ENCODE results near the gene ZFPM1. TPM values are rescaled to one million over a fixed set of nuclear protein-coding genes. Genes with fewer than 3 reads are reported as not detected.

ZFPM1 gene
- total RNA-seq, 6 experiments from 2014 or later: 4.5 to 6.4 (median 5.1) TPM

- H3K4me1 Mint-ChIP-seq (ENCODE audit: low read depth): no peaks in the 10 kb centered on the region
- H3K4me3 Mint-ChIP-seq: no peak overlapping the region
- TF ChIP-seq, protein P1, sequence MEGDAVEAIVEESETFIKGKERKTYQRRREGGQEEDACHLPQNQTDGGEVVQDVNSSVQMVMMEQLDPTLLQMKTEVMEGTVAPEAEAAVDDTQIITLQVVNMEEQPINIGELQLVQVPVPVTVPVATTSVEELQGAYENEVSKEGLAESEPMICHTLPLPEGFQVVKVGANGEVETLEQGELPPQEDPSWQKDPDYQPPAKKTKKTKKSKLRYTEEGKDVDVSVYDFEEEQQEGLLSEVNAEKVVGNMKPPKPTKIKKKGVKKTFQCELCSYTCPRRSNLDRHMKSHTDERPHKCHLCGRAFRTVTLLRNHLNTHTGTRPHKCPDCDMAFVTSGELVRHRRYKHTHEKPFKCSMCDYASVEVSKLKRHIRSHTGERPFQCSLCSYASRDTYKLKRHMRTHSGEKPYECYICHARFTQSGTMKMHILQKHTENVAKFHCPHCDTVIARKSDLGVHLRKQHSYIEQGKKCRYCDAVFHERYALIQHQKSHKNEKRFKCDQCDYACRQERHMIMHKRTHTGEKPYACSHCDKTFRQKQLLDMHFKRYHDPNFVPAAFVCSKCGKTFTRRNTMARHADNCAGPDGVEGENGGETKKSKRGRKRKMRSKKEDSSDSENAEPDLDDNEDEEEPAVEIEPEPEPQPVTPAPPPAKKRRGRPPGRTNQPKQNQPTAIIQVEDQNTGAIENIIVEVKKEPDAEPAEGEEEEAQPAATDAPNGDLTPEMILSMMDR (IDR thresholded peaks at IDR 0.05): no peak
- no peak overlapping the region for H3K27ac Mint-ChIP-seq
- DNase-seq: no peak
- no peaks in the 10 kb centered on the region for H3K36me3 Mint-ChIP-seq (ENCODE audit: low read depth)
- no peaks in the 10 kb centered on the region; the same call in 1 of the 2 replicates for H3K27me3 Mint-ChIP-seq (ENCODE audit: insufficient read depth)
- H3K9me3 Mint-ChIP-seq: no peaks in the 10 kb centered on the region
These were observed 56.0 kb downstream of the ZFPM1 start for GRCh38 chr16:88508868-88509748.

DNA sequence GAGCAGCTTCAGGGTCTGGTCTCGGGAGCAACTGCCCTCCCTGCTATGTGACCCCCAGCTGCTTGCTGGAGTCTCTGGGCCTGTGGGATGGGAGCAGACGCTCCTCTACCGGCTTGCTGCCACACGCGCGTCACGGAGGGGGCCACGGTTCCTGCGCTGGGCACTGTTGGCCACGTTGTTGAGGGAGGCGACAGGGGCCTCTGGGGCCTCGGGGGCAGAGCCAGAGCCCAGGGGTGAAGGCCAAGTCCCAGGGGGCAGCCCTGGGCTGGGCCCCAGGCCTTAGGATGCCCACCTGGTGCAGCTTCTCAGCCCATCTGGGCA is 56.6 kb downstream of the ZFPM1 start:
- no peak for DNase-seq
- TF ChIP-seq, protein P1 (IDR thresholded peaks at IDR 0.05): no peak
- H3K27ac Mint-ChIP-seq: no peak overlapping the region
- no peaks in the 10 kb centered on the region for H3K36me3 Mint-ChIP-seq (ENCODE audit: low read depth)
- H3K27me3 Mint-ChIP-seq (ENCODE audit: insufficient read depth): no peaks in the 10 kb centered on the region; the same call in 1 of the 2 replicates
- no peaks in the 10 kb centered on the region for H3K4me1 Mint-ChIP-seq (ENCODE audit: low read depth)
- H3K9me3 Mint-ChIP-seq: no peaks in the 10 kb centered on the region
- H3K4me3 Mint-ChIP-seq: no peak overlapping the region

DNA sequence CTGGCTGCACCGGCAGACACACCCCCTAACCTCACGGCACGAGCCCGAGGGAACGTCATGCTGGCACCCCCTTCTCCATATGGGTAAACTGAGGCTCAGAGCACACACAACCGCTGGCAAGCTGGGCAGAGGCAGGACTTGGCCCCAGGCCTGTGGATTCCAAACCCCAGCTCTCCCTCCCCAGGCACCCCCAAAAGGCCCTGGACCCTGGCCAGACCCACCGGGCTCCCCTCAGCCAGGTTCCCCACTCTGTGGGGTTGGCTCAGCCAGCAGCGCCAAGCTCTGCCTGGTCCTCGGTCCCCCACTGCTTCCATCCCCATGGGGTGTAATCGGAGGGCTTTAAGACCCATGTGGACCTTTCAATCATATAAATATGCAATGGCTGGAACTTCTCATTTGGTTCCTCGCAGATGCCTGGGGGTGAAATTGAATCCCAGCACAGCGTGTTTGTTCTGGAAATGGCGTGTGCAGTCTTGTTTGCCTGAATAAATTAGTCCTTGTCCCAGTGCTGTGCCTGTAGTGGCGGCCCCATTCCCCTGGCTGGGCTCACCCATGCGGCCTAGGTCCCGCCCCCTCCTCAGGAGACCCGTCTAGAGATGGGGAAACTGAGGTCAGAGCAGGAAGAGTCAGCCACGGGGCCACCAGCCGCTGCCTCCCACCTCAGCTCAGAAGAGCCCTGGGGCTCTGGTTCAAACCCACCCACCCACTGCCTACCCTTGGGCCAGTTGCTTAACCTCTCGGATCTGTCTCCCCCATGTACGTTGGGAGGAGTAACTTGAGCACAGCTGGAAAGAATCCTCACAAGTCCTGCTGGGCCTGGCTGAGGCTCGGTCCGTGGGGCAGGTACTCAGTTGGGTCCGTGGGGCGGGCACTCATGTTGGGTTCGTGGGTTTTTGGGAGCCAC is 57.3 kb downstream of the ZFPM1 start:
- no peaks in the 10 kb centered on the region for H3K36me3 Mint-ChIP-seq (ENCODE audit: low read depth)
- H3K27ac Mint-ChIP-seq: no peak overlapping the region
- H3K4me1 Mint-ChIP-seq (ENCODE audit: low read depth): no peaks in the 10 kb centered on the region
- TF ChIP-seq, protein P1 (IDR thresholded peaks at IDR 0.05): no peak
- no peaks in the 10 kb centered on the region for H3K9me3 Mint-ChIP-seq
- H3K4me3 Mint-ChIP-seq: no peak overlapping the region
- no peak for DNase-seq
- H3K27me3 Mint-ChIP-seq (ENCODE audit: insufficient read depth): no peaks in the 10 kb centered on the region; the same call in 1 of the 2 replicates

- DNase-seq: no peak
- Mint-ChIP-seq H3K36me3 (ENCODE audit: low read depth) (no peaks in the 10 kb centered on the region), H3K27ac (no peak overlapping the region), H3K27me3 (ENCODE audit: insufficient read depth) (no peaks in the 10 kb centered on the region; the same call in 1 of the 2 replicates), H3K4me1 (ENCODE audit: low read depth) (no peaks in the 10 kb centered on the region), H3K4me3 (no peak overlapping the region), H3K9me3 (no peaks in the 10 kb centered on the region)
- TF ChIP-seq, protein P1 (IDR thresholded peaks at IDR 0.05): no peak
These were observed 58.0 kb downstream of the ZFPM1 start for GRCh38 chr16:88511060-88511459.

- TF ChIP-seq, protein P1 (IDR thresholded peaks at IDR 0.05): no peak
- Mint-ChIP-seq H3K4me3 (no peak overlapping the region), H3K27ac (no peak overlapping the region), H3K4me1 (ENCODE audit: low read depth) (no peaks in the 10 kb centered on the region), H3K27me3 (ENCODE audit: insufficient read depth) (no peaks in the 10 kb centered on the region; the same call in 1 of the 2 replicates), H3K36me3 (ENCODE audit: low read depth) (no peaks in the 10 kb centered on the region; the same call in 1 of the 2 replicates), H3K9me3 (peaks cover 6% of the 10 kb centered on the region; the same call in 1 of the 2 replicates)
- no peak for DNase-seq
These were observed 58.8 kb downstream of the ZFPM1 start for GRCh38 chr16:88511906-88512305.
